HEK293 (cell line): ENCODE data around the gene BTBD16.

ENCODE experiments used
- CTCF ChIA-PET: fragments of 350-600 bp; formaldehyde crosslinking; extraction: SDS; loops from one replicate; lab custom pipeline; 2021; ENCODE audit warnings: antibody characterized with exemption; lab: Yijun Ruan, JAX
- POLR2A ChIA-PET: fragments of 300-600 bp; formaldehyde crosslinking; extraction: SDS; loops from one replicate; lab custom pipeline; 2020; ENCODE audit warnings: antibody characterized with exemption, inconsistent platforms; lab: Yijun Ruan, JAX
- H3K27ac ChIP-seq: fragments of 200-500 bp; sonication (Bioruptor generic); 2 replicates; pipeline ENCODE4 v1.5.1; 2014; ENCODE audit warnings: low read depth, low read length, control low read depth, inconsistent platforms; ENCODE audit errors: extremely low read depth
- H3K36me3 ChIP-seq, 2 experiments: fragments of 200-500 bp in 1 of 2; sonication (Bioruptor generic) in 1 of 2; 1 replicate in 1 of 2; 2 replicates in 1 of 2; pipeline ENCODE4 v1.5.1; 2014 to 2017; ENCODE audit warnings: inconsistent platforms in 2 of 2, low read length in 2 of 2; ENCODE audit not compliant: control insufficient read depth in 2 of 2, insufficient read depth in 1 of 2
- H3K4me1 ChIP-seq: fragments of 200-500 bp; sonication (Bioruptor generic); 2 replicates; pipeline ENCODE4 v1.5.1; 2014; ENCODE audit warnings: mild to moderate bottlenecking, low read length, inconsistent platforms; ENCODE audit not compliant: control insufficient read depth, insufficient read depth
- H3K4me3 ChIP-seq: 2 replicates; pipeline ENCODE4 v1.5.1; 2011; ENCODE audit warnings: low read depth, mild to moderate bottlenecking, control low read depth, low read length, moderate library complexity
- H3K9me3 ChIP-seq: fragments of 200-500 bp; sonication (Bioruptor generic); 2 replicates; pipeline ENCODE4 v1.5.1; 2014; ENCODE audit warnings: low read depth, low read length, inconsistent platforms; ENCODE audit not compliant: control insufficient read depth, insufficient read depth
- FEZF1 ChIP-seq: fragments of 450-650 bp; formaldehyde crosslinking; IDR thresholded peaks from 2 replicates; pipeline ENCODE4 v1.5.1; 2016; ENCODE audit warnings: missing biosample characterization, missing genetic modification characterization
- SALL2 ChIP-seq: fragments of 450-650 bp; formaldehyde crosslinking; IDR thresholded peaks from 2 replicates; pipeline ENCODE4 v1.5.0; 2017; ENCODE audit warnings: missing biosample characterization, mild to moderate bottlenecking, missing genetic modification characterization, borderline replicate concordance
- TCF7L2 ChIP-seq: IDR thresholded peaks from 2 replicates; pipeline ENCODE4 v1.6.1; 2011; ENCODE audit warnings: low read depth, mild to moderate bottlenecking, inconsistent platforms, low read length, moderate library complexity, borderline replicate concordance
- ZNF138 ChIP-seq: fragments of 450-650 bp; formaldehyde crosslinking; IDR thresholded peaks from 2 replicates; pipeline ENCODE4 v1.5.1; 2016; ENCODE audit warnings: missing biosample characterization, missing genetic modification characterization, borderline replicate concordance
- ZNF146 ChIP-seq: fragments of 450-650 bp; formaldehyde crosslinking; IDR thresholded peaks from 2 replicates; pipeline ENCODE4 v1.5.1; 2016; ENCODE audit warnings: missing biosample characterization, missing genetic modification characterization
- ZNF16 ChIP-seq: fragments of 450-650 bp; formaldehyde crosslinking; IDR thresholded peaks from 2 replicates; pipeline ENCODE4 v1.5.1; 2016; ENCODE audit warnings: low read depth, missing biosample characterization, missing genetic modification characterization
- ZNF202 ChIP-seq: fragments of 450-650 bp; formaldehyde crosslinking; IDR thresholded peaks from 2 replicates; pipeline ENCODE4 v1.5.1; 2016; ENCODE audit warnings: missing biosample characterization, missing genetic modification characterization, borderline replicate concordance
- ZNF266 ChIP-seq: fragments of 450-650 bp; formaldehyde crosslinking; IDR thresholded peaks from 2 replicates; pipeline ENCODE4 v1.5.1; 2016; ENCODE audit warnings: missing biosample characterization, missing genetic modification characterization, low read depth
- ZNF280C ChIP-seq: fragments of 450-650 bp; formaldehyde crosslinking; IDR thresholded peaks from 2 replicates; pipeline ENCODE4 v1.5.1; 2016; ENCODE audit warnings: missing biosample characterization, missing genetic modification characterization
- ZNF37A ChIP-seq: fragments of 450-650 bp; IDR thresholded peaks from 2 replicates; pipeline ENCODE4 v1.5.1; 2018; ENCODE audit warnings: missing biosample characterization, missing genetic modification characterization
- ZNF48 ChIP-seq: fragments of 450-650 bp; formaldehyde crosslinking; IDR thresholded peaks from 2 replicates; pipeline ENCODE4 v1.5.1; 2016; ENCODE audit warnings: missing biosample characterization, missing genetic modification characterization
- ZNF701 ChIP-seq: fragments of 450-650 bp; formaldehyde crosslinking; IDR thresholded peaks from 2 replicates; pipeline ENCODE4 v1.5.1; 2016; ENCODE audit warnings: missing biosample characterization, missing genetic modification characterization
- ZNF785 ChIP-seq: fragments of 450-650 bp; formaldehyde crosslinking; IDR thresholded peaks from 2 replicates; pipeline ENCODE4 v1.5.1; 2016; ENCODE audit warnings: missing biosample characterization, missing genetic modification characterization
- ZSCAN30 ChIP-seq: fragments of 450-650 bp; IDR thresholded peaks from 2 replicates; pipeline ENCODE4 v1.5.1; 2018; ENCODE audit warnings: missing biosample characterization, mild to moderate bottlenecking, missing genetic modification characterization, moderate library complexity
- TF ChIP-seq, protein P1 (sequence below): fragments of 450-650 bp; formaldehyde crosslinking; conservative IDR thresholded peaks from 2 replicates; pipeline ENCODE4 v1.5.1; 2016; ENCODE audit warnings: low read depth, missing biosample characterization, missing genetic modification characterization
- TF ChIP-seq, protein P2 (sequence below): fragments of 450-650 bp; formaldehyde crosslinking; IDR thresholded peaks from 2 replicates; pipeline ENCODE4 v1.5.1; 2017; ENCODE audit warnings: missing biosample characterization, missing genetic modification characterization

The BTBD16 gene

DNA sequence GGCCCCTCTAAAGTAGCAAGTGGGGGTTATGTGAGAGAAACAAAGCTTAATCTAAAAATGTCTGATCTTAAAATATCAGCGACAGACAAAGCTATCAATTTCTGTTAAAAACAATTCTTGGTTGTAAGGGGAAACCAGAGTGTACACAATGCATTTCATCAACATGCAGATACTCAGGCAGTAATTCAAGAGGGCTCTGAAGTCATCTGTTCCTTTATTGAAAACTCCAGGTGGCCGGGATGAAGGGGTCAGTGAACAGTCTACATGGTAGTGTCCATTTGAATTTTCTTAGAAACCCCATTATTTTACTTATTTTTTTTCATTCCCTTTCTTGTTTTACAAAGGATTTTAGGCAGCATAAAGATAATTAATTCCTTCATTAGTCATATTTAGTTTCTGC, 36.7 kb upstream of the BTBD16 start (continued):
- TF ChIP-seq, protein P1, sequence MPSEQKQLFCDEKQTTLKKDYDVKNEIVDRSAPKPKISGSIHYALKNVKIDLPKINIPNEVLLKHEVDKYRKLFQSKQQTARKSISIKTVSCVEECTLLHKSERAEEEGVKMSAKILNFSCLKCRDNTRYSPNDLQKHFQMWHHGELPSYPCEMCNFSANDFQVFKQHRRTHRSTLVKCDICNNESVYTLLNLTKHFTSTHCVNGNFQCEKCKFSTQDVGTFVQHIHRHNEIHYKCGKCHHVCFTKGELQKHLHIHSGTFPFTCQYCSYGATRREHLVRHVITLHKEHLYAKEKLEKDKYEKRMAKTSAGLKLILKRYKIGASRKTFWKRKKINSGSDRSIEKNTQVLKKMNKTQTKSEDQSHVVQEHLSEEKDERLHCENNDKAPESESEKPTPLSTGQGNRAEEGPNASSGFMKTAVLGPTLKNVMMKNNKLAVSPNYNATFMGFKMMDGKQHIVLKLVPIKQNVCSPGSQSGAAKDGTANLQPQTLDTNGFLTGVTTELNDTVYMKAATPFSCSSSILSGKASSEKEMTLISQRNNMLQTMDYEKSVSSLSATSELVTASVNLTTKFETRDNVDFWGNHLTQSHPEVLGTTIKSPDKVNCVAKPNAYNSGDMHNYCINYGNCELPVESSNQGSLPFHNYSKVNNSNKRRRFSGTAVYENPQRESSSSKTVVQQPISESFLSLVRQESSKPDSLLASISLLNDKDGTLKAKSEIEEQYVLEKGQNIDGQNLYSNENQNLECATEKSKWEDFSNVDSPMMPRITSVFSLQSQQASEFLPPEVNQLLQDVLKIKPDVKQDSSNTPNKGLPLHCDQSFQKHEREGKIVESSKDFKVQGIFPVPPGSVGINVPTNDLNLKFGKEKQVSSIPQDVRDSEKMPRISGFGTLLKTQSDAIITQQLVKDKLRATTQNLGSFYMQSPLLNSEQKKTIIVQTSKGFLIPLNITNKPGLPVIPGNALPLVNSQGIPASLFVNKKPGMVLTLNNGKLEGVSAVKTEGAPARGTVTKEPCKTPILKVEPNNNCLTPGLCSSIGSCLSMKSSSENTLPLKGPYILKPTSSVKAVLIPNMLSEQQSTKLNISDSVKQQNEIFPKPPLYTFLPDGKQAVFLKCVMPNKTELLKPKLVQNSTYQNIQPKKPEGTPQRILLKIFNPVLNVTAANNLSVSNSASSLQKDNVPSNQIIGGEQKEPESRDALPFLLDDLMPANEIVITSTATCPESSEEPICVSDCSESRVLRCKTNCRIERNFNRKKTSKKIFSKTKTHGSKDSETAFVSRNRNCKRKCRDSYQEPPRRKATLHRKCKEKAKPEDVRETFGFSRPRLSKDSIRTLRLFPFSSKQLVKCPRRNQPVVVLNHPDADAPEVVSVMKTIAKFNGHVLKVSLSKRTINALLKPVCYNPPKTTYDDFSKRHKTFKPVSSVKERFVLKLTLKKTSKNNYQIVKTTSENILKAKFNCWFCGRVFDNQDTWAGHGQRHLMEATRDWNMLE (tag by site-specific recombination) = no peak

- Histone ChIP-seq H3K36me3 (peaks cover 0 to 10% of the 10 kb centered on the region in 2 experiments; a peak in 2 of 3 replicates), H3K27ac (no peak overlapping the region)
- no peak for TF ChIP-seq ZSCAN30 (tag by site-specific recombination)
- TF ChIP-seq ZNF701 = no peak
- no peak for TF ChIP-seq ZNF37A
- no peak for TF ChIP-seq ZNF202
- TF ChIP-seq, protein P2, sequence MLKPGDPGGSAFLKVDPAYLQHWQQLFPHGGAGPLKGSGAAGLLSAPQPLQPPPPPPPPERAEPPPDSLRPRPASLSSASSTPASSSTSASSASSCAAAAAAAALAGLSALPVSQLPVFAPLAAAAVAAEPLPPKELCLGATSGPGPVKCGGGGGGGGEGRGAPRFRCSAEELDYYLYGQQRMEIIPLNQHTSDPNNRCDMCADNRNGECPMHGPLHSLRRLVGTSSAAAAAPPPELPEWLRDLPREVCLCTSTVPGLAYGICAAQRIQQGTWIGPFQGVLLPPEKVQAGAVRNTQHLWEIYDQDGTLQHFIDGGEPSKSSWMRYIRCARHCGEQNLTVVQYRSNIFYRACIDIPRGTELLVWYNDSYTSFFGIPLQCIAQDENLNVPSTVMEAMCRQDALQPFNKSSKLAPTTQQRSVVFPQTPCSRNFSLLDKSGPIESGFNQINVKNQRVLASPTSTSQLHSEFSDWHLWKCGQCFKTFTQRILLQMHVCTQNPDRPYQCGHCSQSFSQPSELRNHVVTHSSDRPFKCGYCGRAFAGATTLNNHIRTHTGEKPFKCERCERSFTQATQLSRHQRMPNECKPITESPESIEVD (tag by site-specific recombination) = no peak
- no peak for TF ChIP-seq ZNF266 (tag by site-specific recombination)
- TF ChIP-seq ZNF138 (tag by site-specific recombination) = no peak
- TF ChIP-seq SALL2 (tag by site-specific recombination) = no peak
- no peak for TF ChIP-seq ZNF48 (tag by site-specific recombination)
- no peak for TF ChIP-seq ZNF280C (tag by site-specific recombination)
- no peak for TF ChIP-seq FEZF1 (tag by site-specific recombination)
- no peak for TF ChIP-seq ZNF146 (tag by site-specific recombination)
- no peak for TF ChIP-seq ZNF785 (tag by site-specific recombination)
- no peak for TF ChIP-seq ZNF16
- no peak for TF ChIP-seq TCF7L2
- TF ChIP-seq, all 188 proteins: peak for 0
- Histone ChIP-seq H3K4me1 (no peaks in the 10 kb centered on the region), H3K9me3 (no peaks in the 10 kb centered on the region), H3K4me3 (no peak overlapping the region)
- ChIA-PET POLR2A (no interaction called here), CTCF (interaction anchor here (0.5 kb wide), 1 partner anchor 205 kb away, joined by 4 read pairs; no protein-coding TSS in a partner anchor)
These were observed 34.3 kb upstream of the BTBD16 start for GRCh38 chr10:122236690-122237306.
